HEK293 (cell line): ENCODE measurements around the gene LGR5.

ENCODE experiments used
- CTCF ChIA-PET: fragments of 350-600 bp; formaldehyde crosslinking; extraction: SDS; loops from one replicate; lab custom pipeline; 2021; ENCODE audit warnings: antibody characterized with exemption; lab: Yijun Ruan, JAX
- POLR2A ChIA-PET: fragments of 300-600 bp; formaldehyde crosslinking; extraction: SDS; loops from one replicate; lab custom pipeline; 2020; ENCODE audit warnings: antibody characterized with exemption, inconsistent platforms; lab: Yijun Ruan, JAX
- H3K27ac ChIP-seq: fragments of 200-500 bp; sonication (Bioruptor generic); 2 replicates; pipeline ENCODE4 v1.5.1; 2014; ENCODE audit warnings: low read depth, low read length, control low read depth, inconsistent platforms; ENCODE audit errors: extremely low read depth
- H3K36me3 ChIP-seq, 2 experiments: fragments of 200-500 bp in 1 of 2; sonication (Bioruptor generic) in 1 of 2; 1 replicate in 1 of 2; 2 replicates in 1 of 2; pipeline ENCODE4 v1.5.1; 2014 to 2017; ENCODE audit warnings: inconsistent platforms in 2 of 2, low read length in 2 of 2; ENCODE audit not compliant: control insufficient read depth in 2 of 2, insufficient read depth in 1 of 2
- H3K4me1 ChIP-seq: fragments of 200-500 bp; sonication (Bioruptor generic); 2 replicates; pipeline ENCODE4 v1.5.1; 2014; ENCODE audit warnings: mild to moderate bottlenecking, low read length, inconsistent platforms; ENCODE audit not compliant: control insufficient read depth, insufficient read depth
- H3K4me3 ChIP-seq: 2 replicates; pipeline ENCODE4 v1.5.1; 2011; ENCODE audit warnings: low read depth, mild to moderate bottlenecking, control low read depth, low read length, moderate library complexity
- H3K9me3 ChIP-seq: fragments of 200-500 bp; sonication (Bioruptor generic); 2 replicates; pipeline ENCODE4 v1.5.1; 2014; ENCODE audit warnings: low read depth, low read length, inconsistent platforms; ENCODE audit not compliant: control insufficient read depth, insufficient read depth
- GLIS1 ChIP-seq: fragments of 450-650 bp; formaldehyde crosslinking; IDR thresholded peaks from 2 replicates; pipeline ENCODE4 v1.5.1; 2016; ENCODE audit warnings: missing biosample characterization, missing genetic modification characterization
- GLIS2 ChIP-seq: fragments of 450-650 bp; formaldehyde crosslinking; IDR thresholded peaks from 2 replicates; pipeline ENCODE4 v1.5.1; 2016; ENCODE audit warnings: missing biosample characterization, missing genetic modification characterization
- IKZF3 ChIP-seq: fragments of 450-650 bp; IDR thresholded peaks from 2 replicates; pipeline ENCODE4 v1.5.0; 2018; ENCODE audit warnings: missing biosample characterization, mild to moderate bottlenecking, missing genetic modification characterization, moderate library complexity
- KLF10 ChIP-seq: fragments of 450-650 bp; IDR thresholded peaks from 2 replicates; pipeline ENCODE4 v1.5.1; 2018; ENCODE audit warnings: missing biosample characterization, mild to moderate bottlenecking, missing genetic modification characterization
- KLF7 ChIP-seq: fragments of 450-650 bp; formaldehyde crosslinking; IDR thresholded peaks from 2 replicates; pipeline ENCODE4 v1.5.1; 2016; ENCODE audit warnings: missing biosample characterization, missing genetic modification characterization, borderline replicate concordance
- KLF9 ChIP-seq: fragments of 450-650 bp; formaldehyde crosslinking; IDR thresholded peaks from 2 replicates; pipeline ENCODE4 v1.5.1; 2016; ENCODE audit warnings: missing biosample characterization, missing genetic modification characterization, low read depth
- SETDB1 ChIP-seq: IDR thresholded peaks from one replicate; pipeline ENCODE4 v1.6.1; 2017; ENCODE audit warnings: mild to moderate bottlenecking, low read length, moderate library complexity, mixed read lengths; ENCODE audit not compliant: insufficient read length
- SP7 ChIP-seq: fragments of 450-650 bp; formaldehyde crosslinking; IDR thresholded peaks from 2 replicates; pipeline ENCODE4 v1.5.1; 2016; ENCODE audit warnings: missing biosample characterization, missing genetic modification characterization
- TCF7L2 ChIP-seq: IDR thresholded peaks from 2 replicates; pipeline ENCODE4 v1.6.1; 2011; ENCODE audit warnings: low read depth, mild to moderate bottlenecking, inconsistent platforms, low read length, moderate library complexity, borderline replicate concordance
- YY2 ChIP-seq: fragments of 450-650 bp; formaldehyde crosslinking; IDR thresholded peaks from 2 replicates; pipeline ENCODE4 v1.5.1; 2016; ENCODE audit warnings: missing biosample characterization, missing genetic modification characterization
- ZFP41 ChIP-seq: fragments of 450-650 bp; formaldehyde crosslinking; IDR thresholded peaks from 2 replicates; pipeline ENCODE4 v1.5.1; 2016; ENCODE audit warnings: missing biosample characterization, missing genetic modification characterization, borderline replicate concordance
- ZNF112 ChIP-seq: fragments of 450-650 bp; formaldehyde crosslinking; IDR thresholded peaks from 2 replicates; pipeline ENCODE4 v1.5.0; 2017; ENCODE audit warnings: missing biosample characterization, missing genetic modification characterization
- ZNF133 ChIP-seq: fragments of 450-650 bp; formaldehyde crosslinking; IDR thresholded peaks from 2 replicates; pipeline ENCODE4 v1.5.1; 2016; ENCODE audit warnings: missing biosample characterization, missing genetic modification characterization
- ZNF19 ChIP-seq: fragments of 450-650 bp; formaldehyde crosslinking; IDR thresholded peaks from 2 replicates; pipeline ENCODE4; 2016; ENCODE audit warnings: missing biosample characterization, missing genetic modification characterization, low read depth
- ZNF23 ChIP-seq: fragments of 450-650 bp; formaldehyde crosslinking; IDR thresholded peaks from 2 replicates; pipeline ENCODE4 v1.5.1; 2016; ENCODE audit warnings: missing biosample characterization, missing genetic modification characterization, borderline replicate concordance
- ZNF341 ChIP-seq: fragments of 450-650 bp; formaldehyde crosslinking; IDR thresholded peaks from 2 replicates; pipeline ENCODE4; 2016; ENCODE audit warnings: low read depth, missing biosample characterization, missing genetic modification characterization
- ZNF394 ChIP-seq: fragments of 450-650 bp; formaldehyde crosslinking; IDR thresholded peaks from 2 replicates; pipeline ENCODE4 v1.5.1; 2016; ENCODE audit warnings: missing biosample characterization, missing genetic modification characterization, mild to moderate bottlenecking, moderate library complexity, borderline replicate concordance
- ZNF433 ChIP-seq: fragments of 450-650 bp; formaldehyde crosslinking; IDR thresholded peaks from 2 replicates; pipeline ENCODE4 v1.5.1; 2016; ENCODE audit warnings: missing biosample characterization, missing genetic modification characterization, low read depth
- ZNF473 ChIP-seq: fragments of 450-650 bp; formaldehyde crosslinking; IDR thresholded peaks from 2 replicates; pipeline ENCODE4 v1.5.1; 2017; ENCODE audit warnings: missing biosample characterization, missing genetic modification characterization
- ZNF48 ChIP-seq: fragments of 450-650 bp; formaldehyde crosslinking; IDR thresholded peaks from 2 replicates; pipeline ENCODE4 v1.5.1; 2016; ENCODE audit warnings: missing biosample characterization, missing genetic modification characterization
- ZNF521 ChIP-seq: fragments of 450-650 bp; formaldehyde crosslinking; IDR thresholded peaks from 2 replicates; pipeline ENCODE4 v1.5.1; 2017; ENCODE audit warnings: missing biosample characterization, mild to moderate bottlenecking, missing genetic modification characterization
- ZNF610 ChIP-seq: fragments of 450-650 bp; formaldehyde crosslinking; IDR thresholded peaks from 2 replicates; pipeline ENCODE4 v1.5.1; 2016; ENCODE audit warnings: missing biosample characterization, missing genetic modification characterization, borderline replicate concordance
- ZNF626 ChIP-seq: fragments of 450-650 bp; sonication (Bioruptor Pico); formaldehyde crosslinking; IDR thresholded peaks from 2 replicates; pipeline ENCODE4 v1.5.1; 2018; ENCODE audit warnings: missing biosample characterization, missing genetic modification characterization, inconsistent platforms
- ZNF654 ChIP-seq: fragments of 450-650 bp; formaldehyde crosslinking; IDR thresholded peaks from 2 replicates; pipeline ENCODE4 v1.5.1; 2016; ENCODE audit warnings: low read depth, missing biosample characterization, missing genetic modification characterization
- ZNF776 ChIP-seq: fragments of 450-650 bp; formaldehyde crosslinking; IDR thresholded peaks from 2 replicates; pipeline ENCODE4 v1.5.0; 2017; ENCODE audit warnings: missing biosample characterization, missing genetic modification characterization, borderline replicate concordance
- ZNF792 ChIP-seq: fragments of 450-650 bp; formaldehyde crosslinking; IDR thresholded peaks from 2 replicates; pipeline ENCODE4 v1.5.1; 2016; ENCODE audit warnings: missing biosample characterization, missing genetic modification characterization
- ZNF843 ChIP-seq: fragments of 450-650 bp; formaldehyde crosslinking; IDR thresholded peaks from 2 replicates; pipeline ENCODE4 v1.5.1; 2016; ENCODE audit warnings: missing biosample characterization, missing genetic modification characterization
- TF ChIP-seq, protein P1 (sequence below): fragments of 450-650 bp; formaldehyde crosslinking; IDR thresholded peaks from 2 replicates; pipeline ENCODE4 v1.5.1; 2016; ENCODE audit warnings: missing biosample characterization, missing genetic modification characterization
- TF ChIP-seq, protein P2 (sequence below): fragments of 450-650 bp; formaldehyde crosslinking; conservative IDR thresholded peaks from 2 replicates; pipeline ENCODE4 v1.5.1; 2016; ENCODE audit warnings: low read depth, missing biosample characterization, missing genetic modification characterization
- TF ChIP-seq, protein P3 (sequence below): fragments of 450-650 bp; formaldehyde crosslinking; IDR thresholded peaks from 2 replicates; pipeline ENCODE4 v1.5.1; 2016; ENCODE audit warnings: missing biosample characterization, missing genetic modification characterization
- TF ChIP-seq, protein P4 (sequence below): fragments of 450-650 bp; formaldehyde crosslinking; IDR thresholded peaks from 2 replicates; pipeline ENCODE4 v1.5.1; 2016; ENCODE audit warnings: missing biosample characterization, missing genetic modification characterization
- TF ChIP-seq, protein P5 (sequence below): fragments of 450-650 bp; formaldehyde crosslinking; IDR thresholded peaks from 2 replicates; pipeline ENCODE4 v1.5.1; 2016; ENCODE audit warnings: missing biosample characterization, missing genetic modification characterization

LGR5 gene

DNA sequence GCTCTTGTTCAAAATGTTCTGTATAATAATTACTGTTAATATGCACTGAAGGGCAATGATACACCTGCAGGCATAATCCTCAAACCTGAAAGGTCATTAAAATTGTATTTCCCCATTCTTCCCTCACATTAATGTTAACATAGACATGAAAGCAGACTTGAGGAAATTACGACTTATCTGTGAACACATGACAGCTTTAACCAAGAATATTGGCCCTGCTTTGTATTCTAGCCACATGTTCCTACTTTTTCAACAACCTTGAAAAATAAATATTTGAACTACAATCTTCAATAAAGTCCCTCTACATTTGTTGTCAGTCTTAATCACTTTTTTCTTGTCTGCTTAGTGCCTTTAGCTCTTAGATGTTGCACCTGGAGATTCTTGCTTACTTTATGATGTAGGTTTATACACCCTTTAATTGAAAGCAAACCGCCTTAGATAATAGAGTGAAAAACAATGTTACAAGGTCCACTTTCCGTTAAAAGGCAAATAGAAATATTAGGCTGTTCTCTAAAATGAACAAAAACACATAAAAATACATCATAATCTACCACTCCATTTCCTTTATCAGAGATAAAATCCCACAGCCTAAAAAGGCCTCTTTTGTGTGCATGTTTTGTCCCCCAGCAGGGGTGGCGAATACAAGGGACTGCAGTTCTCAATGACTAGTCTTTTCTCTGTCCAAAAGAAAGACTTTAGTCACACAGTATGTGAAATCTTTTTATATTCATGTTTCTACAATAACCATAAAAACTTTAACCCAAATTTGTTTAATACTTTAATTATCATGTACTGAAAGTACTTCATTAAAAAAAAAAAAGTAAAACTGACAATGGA lies 168.1 kb downstream of the LGR5 start:
- POLR2A ChIA-PET = no interaction called here

DNA sequence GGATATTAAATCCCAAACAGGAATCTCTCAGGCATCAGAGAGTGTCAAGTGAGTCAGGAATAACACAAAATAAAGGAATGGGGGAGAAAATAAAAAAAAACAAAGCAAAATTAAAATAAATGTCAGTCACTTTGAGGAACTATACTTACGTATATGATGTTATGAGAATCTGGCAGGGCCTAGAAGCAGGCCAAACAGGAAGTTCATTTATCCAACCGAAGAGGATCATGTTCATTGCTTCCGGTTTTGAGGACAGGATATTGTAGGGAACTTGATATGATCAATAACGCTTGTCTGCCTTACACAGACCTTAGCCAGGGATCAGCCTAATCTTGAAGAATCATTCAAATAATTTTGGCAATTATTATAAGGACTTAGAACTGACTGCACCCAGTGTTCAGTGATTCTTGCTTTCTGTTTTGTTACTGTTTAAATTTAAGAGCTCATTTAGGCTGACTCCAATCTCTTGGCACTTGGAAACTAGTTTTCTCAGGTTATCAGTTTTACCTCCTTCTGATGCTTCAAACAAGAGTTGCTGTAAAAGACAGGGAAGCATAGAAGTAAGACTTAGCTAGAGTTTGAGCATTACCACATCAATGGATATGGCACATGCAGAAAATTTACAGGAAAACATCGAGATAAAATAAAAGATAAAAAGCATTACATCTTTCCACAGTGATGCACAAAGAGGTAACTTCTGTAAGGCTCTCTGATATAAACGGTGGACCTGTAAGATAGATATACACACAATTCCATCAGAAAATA lies 170.6 kb downstream of the LGR5 start:
- ChIA-PET POLR2A (no interaction called here), CTCF (interaction anchor here (0.7 kb wide), 1 partner anchor 194 kb away, joined by 3 read pairs; no protein-coding TSS in a partner anchor)
- no peak overlapping the region for H3K27ac ChIP-seq
- no peak for TF ChIP-seq ZNF133 (tag by site-specific recombination)
- no peak for TF ChIP-seq ZNF521 (tag by site-specific recombination)
- TF ChIP-seq KLF7 = no peak
- no peak for TF ChIP-seq ZNF23 (tag by site-specific recombination)
- TF ChIP-seq ZNF654 (tag by site-specific recombination) = no peak
- no peak for TF ChIP-seq ZNF112 (tag by site-specific recombination)
- TF ChIP-seq, protein P1, sequence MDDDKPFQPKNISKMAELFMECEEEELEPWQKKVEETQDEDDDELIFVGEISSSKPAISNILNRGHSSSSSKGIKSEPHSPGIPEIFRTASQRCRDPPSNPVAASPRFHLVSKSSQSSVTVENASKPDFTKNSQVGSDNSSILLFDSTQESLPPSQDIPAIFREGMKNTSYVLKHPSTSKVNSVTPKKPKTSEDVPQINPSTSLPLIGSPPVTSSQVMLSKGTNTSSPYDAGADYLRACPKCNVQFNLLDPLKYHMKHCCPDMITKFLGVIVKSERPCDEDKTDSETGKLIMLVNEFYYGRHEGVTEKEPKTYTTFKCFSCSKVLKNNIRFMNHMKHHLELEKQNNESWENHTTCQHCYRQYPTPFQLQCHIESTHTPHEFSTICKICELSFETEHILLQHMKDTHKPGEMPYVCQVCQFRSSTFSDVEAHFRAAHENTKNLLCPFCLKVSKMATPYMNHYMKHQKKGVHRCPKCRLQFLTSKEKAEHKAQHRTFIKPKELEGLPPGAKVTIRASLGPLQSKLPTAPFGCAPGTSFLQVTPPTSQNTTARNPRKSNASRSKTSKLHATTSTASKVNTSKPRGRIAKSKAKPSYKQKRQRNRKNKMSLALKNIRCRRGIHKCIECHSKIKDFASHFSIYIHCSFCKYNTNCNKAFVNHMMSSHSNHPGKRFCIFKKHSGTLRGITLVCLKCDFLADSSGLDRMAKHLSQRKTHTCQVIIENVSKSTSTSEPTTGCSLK = no peak
- TF ChIP-seq ZNF48 (tag by site-specific recombination) = no peak
- TF ChIP-seq, protein P2, sequence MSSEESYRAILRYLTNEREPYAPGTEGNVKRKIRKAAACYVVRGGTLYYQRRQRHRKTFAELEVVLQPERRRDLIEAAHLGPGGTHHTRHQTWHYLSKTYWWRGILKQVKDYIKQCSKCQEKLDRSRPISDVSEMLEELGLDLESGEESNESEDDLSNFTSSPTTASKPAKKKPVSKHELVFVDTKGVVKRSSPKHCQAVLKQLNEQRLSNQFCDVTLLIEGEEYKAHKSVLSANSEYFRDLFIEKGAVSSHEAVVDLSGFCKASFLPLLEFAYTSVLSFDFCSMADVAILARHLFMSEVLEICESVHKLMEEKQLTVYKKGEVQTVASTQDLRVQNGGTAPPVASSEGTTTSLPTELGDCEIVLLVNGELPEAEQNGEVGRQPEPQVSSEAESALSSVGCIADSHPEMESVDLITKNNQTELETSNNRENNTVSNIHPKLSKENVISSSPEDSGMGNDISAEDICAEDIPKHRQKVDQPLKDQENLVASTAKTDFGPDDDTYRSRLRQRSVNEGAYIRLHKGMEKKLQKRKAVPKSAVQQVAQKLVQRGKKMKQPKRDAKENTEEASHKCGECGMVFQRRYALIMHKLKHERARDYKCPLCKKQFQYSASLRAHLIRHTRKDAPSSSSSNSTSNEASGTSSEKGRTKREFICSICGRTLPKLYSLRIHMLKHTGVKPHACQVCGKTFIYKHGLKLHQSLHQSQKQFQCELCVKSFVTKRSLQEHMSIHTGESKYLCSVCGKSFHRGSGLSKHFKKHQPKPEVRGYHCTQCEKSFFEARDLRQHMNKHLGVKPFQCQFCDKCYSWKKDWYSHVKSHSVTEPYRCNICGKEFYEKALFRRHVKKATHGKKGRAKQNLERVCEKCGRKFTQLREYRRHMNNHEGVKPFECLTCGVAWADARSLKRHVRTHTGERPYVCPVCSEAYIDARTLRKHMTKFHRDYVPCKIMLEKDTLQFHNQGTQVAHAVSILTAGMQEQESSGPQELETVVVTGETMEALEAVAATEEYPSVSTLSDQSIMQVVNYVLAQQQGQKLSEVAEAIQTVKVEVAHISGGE (tag by site-specific recombination) = no peak
- no peak for TF ChIP-seq GLIS1 (tag by site-specific recombination)
- TF ChIP-seq, protein P3, sequence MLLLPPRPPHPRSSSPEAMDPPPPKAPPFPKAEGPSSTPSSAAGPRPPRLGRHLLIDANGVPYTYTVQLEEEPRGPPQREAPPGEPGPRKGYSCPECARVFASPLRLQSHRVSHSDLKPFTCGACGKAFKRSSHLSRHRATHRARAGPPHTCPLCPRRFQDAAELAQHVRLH (tag by site-specific recombination) = no peak
- TF ChIP-seq YY2 (tag by site-specific recombination) = no peak
- no peaks in the 10 kb centered on the region for H3K4me1 ChIP-seq
- H3K9me3 ChIP-seq = no peaks in the 10 kb centered on the region
- peaks cover 64 to 81% of the 10 kb centered on the region in 2 experiments for H3K36me3 ChIP-seq
- H3K4me3 ChIP-seq = no peak overlapping the region

More for the DNA sequence above, 168.1 kb downstream of the LGR5 start:
- Histone ChIP-seq H3K9me3 (no peaks in the 10 kb centered on the region), H3K4me3 (no peak overlapping the region), H3K27ac (no peak overlapping the region), H3K4me1 (no peaks in the 10 kb centered on the region), H3K36me3 (peaks cover 42 to 61% of the 10 kb centered on the region in 2 experiments)
- CTCF ChIA-PET = no interaction called here
- TF ChIP-seq, protein P4, sequence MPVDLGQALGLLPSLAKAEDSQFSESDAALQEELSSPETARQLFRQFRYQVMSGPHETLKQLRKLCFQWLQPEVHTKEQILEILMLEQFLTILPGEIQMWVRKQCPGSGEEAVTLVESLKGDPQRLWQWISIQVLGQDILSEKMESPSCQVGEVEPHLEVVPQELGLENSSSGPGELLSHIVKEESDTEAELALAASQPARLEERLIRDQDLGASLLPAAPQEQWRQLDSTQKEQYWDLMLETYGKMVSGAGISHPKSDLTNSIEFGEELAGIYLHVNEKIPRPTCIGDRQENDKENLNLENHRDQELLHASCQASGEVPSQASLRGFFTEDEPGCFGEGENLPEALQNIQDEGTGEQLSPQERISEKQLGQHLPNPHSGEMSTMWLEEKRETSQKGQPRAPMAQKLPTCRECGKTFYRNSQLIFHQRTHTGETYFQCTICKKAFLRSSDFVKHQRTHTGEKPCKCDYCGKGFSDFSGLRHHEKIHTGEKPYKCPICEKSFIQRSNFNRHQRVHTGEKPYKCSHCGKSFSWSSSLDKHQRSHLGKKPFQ = no peak
- TF ChIP-seq ZNF394 (tag by site-specific recombination) (no peak), ZNF776 (no peak), GLIS2 (tag by site-specific recombination) (no peak), KLF9 (tag by site-specific recombination) (no peak), ZFP41 (no peak), ZNF843 (no peak), ZNF19 (tag by site-specific recombination) (no peak), ZNF626 (tag by site-specific recombination) (no peak), ZNF610 (tag by site-specific recombination) (no peak), KLF10 (tag by site-specific recombination) (no peak), ZNF341 (tag by site-specific recombination) (no peak), ZNF433 (tag by site-specific recombination) (no peak), ZNF792 (tag by site-specific recombination) (no peak), SETDB1 (no peak), ZNF473 (no peak), IKZF3 (tag by site-specific recombination) (no peak), TCF7L2 (no peak), SP7 (tag by site-specific recombination) (no peak)
- TF ChIP-seq, protein P5, sequence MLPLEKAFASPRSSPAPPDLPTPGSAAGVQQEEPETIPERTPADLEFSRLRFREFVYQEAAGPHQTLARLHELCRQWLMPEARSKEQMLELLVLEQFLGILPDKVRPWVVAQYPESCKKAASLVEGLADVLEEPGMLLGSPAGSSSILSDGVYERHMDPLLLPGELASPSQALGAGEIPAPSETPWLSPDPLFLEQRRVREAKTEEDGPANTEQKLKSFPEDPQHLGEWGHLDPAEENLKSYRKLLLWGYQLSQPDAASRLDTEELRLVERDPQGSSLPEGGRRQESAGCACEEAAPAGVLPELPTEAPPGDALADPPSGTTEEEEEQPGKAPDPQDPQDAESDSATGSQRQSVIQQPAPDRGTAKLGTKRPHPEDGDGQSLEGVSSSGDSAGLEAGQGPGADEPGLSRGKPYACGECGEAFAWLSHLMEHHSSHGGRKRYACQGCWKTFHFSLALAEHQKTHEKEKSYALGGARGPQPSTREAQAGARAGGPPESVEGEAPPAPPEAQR = no peak
